Activated CD4-positive, alpha-beta T cell treated with anti-CD3 and anti-CD28 coated beads for 48 hours (primary cell): ENCODE results near the gene HERC3.
A peak's percentile ranks its signal among the peaks of the same experiment; 100 is the strongest.

ENCODE experiments used
- DNase-seq: peaks from one replicate; pipeline ENCODE4 v3.0.0-alpha.2; 2020

Gene HERC3

GRCh38 chr4:88591787-88592599 is at the start of gene HERC3:
HERC3 (plus strand) TSS chr4:88592480; CDS start chr4:88605824, 13,344 bp downstream.
- DNase-seq: peak; percentile 90

- no peak for DNase-seq
These were observed 42.5 kb upstream of the HERC3 start for GRCh38 chr4:88549815-88550214.

- DNase-seq: no peak
These were observed 24.7 kb upstream of the HERC3 start for GRCh38 chr4:88567591-88567990.

- DNase-seq: no peak
These were observed 22.3 kb upstream of the HERC3 start for GRCh38 chr4:88570001-88570400.

GRCh38 chr4:88573276-88573980 is 18.9 kb upstream of the HERC3 start:
- DNase-seq: no peak

GRCh38 chr4:88573995-88574394 is 18.3 kb upstream of the HERC3 start:
- DNase-seq: no peak

GRCh38 chr4:88575186-88575585 is 17.1 kb upstream of the HERC3 start:
- no peak for DNase-seq

- no peak for DNase-seq
These were observed 9.8 kb upstream of the HERC3 start for GRCh38 chr4:88582493-88582892.

GRCh38 chr4:88583631-88584470 is 8.4 kb upstream of the HERC3 start:
- no peak for DNase-seq

GRCh38 chr4:88584471-88584900 is 7.8 kb upstream of the HERC3 start:
- no peak for DNase-seq

- DNase-seq: no peak
These were observed 6.4 kb upstream of the HERC3 start for GRCh38 chr4:88585917-88586316.

- no peak for DNase-seq
These were observed 5.0 kb upstream of the HERC3 start for GRCh38 chr4:88587306-88587705.

- peak; percentile 90 for DNase-seq
These were observed 544 bp downstream of the HERC3 start for GRCh38 chr4:88592600-88593448.

GRCh38 chr4:88597970-88598660 is 5.8 kb downstream of the HERC3 start:
- DNase-seq: no peak

- no peak for DNase-seq
These were observed 7.0 kb downstream of the HERC3 start for GRCh38 chr4:88599298-88599697.

GRCh38 chr4:88599714-88600113 is 7.4 kb downstream of the HERC3 start:
- DNase-seq: no peak

GRCh38 chr4:88600176-88600838 is 8.0 kb downstream of the HERC3 start:
- no peak for DNase-seq

GRCh38 chr4:88604978-88605678 is 12.8 kb downstream of the HERC3 start:
- DNase-seq: no peak

- DNase-seq: no peak
These were observed 13.5 kb downstream of the HERC3 start for GRCh38 chr4:88605736-88606135.

- DNase-seq: no peak
These were observed 14.6 kb downstream of the HERC3 start for GRCh38 chr4:88606832-88607231.
